WI38 (cell line): Measurements from ENCODE around the gene GP1BA.

Experiments
- H3K4me3 ChIP-seq: 2 replicates; pipeline ENCODE4 v1.5.1; 2011; ENCODE audit warnings: low read depth, mild to moderate bottlenecking, control low read depth, low read length
- TF ChIP-seq, protein P1 (sequence below): IDR thresholded peaks from 2 replicates; pipeline ENCODE4 v1.5.1; 2012; ENCODE audit warnings: low read depth, mild to moderate bottlenecking, control low read depth, low read length

Gene GP1BA

DNA sequence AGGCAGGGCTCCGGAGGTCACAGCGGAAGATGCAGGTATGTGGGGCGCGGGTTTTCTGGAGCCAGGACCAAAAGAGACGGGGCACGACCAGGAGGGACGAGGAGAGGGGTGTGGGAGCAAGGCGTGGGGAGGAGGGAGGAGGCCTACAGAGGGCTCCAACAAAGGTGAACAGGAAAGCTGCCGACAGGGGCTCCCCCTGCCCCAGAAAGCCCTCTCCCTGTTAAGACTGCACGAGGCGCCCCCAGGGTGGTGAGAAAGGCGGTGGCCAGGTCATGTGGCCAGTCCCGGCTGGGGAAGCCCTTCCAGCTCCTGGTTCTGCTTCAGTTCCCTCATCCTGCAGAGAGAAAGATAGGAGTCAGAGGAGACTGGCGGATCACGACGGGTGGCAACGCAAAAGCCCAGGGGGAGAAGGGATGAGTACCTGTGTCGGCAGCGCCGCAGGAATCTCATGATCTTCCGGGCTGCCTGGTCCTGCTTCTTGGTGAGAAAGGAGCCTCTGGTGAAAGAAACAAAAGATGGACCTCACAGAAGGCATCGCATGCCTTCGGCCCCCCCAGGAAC, 36.5 kb downstream of the GP1BA start:
- TF ChIP-seq, protein P1, sequence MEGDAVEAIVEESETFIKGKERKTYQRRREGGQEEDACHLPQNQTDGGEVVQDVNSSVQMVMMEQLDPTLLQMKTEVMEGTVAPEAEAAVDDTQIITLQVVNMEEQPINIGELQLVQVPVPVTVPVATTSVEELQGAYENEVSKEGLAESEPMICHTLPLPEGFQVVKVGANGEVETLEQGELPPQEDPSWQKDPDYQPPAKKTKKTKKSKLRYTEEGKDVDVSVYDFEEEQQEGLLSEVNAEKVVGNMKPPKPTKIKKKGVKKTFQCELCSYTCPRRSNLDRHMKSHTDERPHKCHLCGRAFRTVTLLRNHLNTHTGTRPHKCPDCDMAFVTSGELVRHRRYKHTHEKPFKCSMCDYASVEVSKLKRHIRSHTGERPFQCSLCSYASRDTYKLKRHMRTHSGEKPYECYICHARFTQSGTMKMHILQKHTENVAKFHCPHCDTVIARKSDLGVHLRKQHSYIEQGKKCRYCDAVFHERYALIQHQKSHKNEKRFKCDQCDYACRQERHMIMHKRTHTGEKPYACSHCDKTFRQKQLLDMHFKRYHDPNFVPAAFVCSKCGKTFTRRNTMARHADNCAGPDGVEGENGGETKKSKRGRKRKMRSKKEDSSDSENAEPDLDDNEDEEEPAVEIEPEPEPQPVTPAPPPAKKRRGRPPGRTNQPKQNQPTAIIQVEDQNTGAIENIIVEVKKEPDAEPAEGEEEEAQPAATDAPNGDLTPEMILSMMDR = no peak
- H3K4me3 ChIP-seq = peak overlapping the region; percentile 78

- peak overlapping the region; percentile 78 for H3K4me3 ChIP-seq
- TF ChIP-seq, protein P1 = no peak
Measured at GRCh38 chr17:4969047-4969550, 37.0 kb downstream of the GP1BA start.

- TF ChIP-seq, protein P1 = no peak
- peak overlapping the region; percentile 12; the same call in 1 of the 2 replicates for H3K4me3 ChIP-seq
Measured at GRCh38 chr17:4969551-4970173, 37.6 kb downstream of the GP1BA start.

- TF ChIP-seq, protein P1 = no peak
Measured at GRCh38 chr17:4970273-4970672, 38.2 kb downstream of the GP1BA start.

DNA sequence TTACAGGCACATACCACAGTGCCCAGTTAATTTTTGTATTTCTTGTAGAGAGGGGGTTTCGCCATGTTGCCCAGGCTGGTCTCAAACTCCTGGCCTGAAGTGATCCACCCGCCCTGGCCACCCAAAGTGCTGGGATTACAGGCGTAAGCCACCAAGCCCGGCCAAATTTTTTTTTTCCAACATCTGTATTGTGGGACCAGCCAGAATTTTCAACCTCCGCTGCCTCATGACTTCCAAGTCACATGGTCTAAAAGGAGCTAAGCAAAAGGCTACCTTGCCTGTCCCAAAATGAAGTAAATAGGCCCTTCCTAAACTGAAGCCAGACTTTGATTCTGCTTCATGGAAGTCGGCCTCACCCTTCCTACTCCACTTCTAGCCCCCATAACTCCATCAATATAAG, 39.7 kb downstream of the GP1BA start:
- TF ChIP-seq, protein P1 = no peak
- H3K4me3 ChIP-seq = no peak overlapping the region

More at GRCh38 chr17:4970273-4970672, 38.2 kb downstream of the GP1BA start:
- no peak overlapping the region for H3K4me3 ChIP-seq

DNA sequence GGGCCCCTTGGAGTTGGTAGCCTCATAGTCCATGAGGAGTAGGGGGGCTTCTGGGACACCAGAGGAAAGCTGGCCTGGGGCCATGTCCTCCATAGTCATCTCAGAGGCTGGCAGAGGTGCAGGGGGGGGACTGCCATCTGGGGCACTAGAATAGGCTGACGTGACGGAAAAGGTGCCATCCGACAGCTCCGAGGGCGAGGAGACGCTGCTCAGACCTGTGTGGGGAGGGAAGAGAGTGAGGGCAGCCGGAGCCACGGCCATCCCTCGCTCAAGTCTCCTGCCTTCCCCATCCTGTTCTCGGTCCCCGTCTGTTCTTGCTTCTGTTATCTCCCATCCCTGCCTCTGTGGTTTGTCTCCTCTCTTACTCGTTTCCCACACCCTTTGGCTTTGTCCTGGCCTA, 40.2 kb downstream of the GP1BA start:
- H3K4me3 ChIP-seq = no peak overlapping the region
- TF ChIP-seq, protein P1 = no peak

DNA sequence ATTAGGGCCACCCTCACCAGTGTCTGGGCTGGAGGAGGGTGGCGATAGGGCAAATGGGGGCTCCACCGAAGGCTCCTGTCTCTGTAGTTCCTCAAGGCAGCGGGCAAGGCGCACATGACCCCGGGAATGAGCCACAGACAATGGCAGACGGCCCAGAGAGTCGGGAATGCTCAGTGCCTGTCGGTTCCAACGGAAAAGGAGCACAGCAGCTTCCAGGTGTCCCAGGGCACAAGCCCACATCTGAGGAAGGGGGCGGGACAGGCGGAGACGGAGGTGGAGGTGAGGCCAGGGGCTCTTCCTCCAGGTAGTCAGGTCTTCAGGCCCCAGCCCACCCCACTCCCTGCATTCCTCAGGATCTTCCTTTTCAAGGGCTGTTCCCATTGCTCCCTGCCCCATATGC, 40.7 kb downstream of the GP1BA start:
- H3K4me3 ChIP-seq = no peak overlapping the region
- TF ChIP-seq, protein P1 = no peak
